ENCODE measurements around the gene SNCAIP. TPM values are rescaled to one million over a fixed set of nuclear protein-coding genes. Genes with fewer than 3 reads are reported as not detected.

SNCAIP gene
- total RNA-seq = 12.7 and 19.8 TPM in 2 replicates

DNA sequence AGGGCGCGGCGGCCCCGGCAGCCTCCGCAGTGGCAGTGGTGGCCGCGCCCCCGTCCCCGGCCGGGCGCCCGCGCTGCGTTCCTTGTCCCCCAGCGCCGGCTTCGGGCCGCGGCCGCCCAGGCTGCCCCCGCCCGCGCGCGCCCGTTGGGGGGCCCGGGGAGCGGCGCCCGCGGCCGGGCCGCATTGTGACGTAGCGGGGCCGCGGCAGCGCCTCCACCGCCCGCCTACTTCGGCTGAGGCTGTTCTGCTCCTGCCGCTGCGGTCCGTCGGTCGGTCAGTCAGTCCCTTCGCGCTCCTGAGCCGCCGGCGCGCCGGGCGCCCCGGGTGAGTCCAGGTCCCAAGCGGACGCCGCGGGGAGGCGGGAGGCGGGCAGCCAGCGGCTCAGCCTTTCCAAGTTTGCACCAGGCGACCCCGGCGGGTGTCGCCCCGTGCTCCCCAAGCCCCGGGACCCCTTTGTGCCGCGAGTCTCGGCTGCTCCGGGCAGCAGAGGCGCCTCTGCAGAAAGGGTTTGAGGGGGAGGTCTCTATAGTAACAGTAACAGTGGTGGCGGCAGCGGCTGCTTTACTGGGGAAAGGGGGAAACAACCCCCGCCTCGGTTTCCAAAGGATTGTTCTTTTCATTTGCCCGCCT is at the start of gene SNCAIP:
SNCAIP (plus strand) TSS at position 277 of the 630 bp plus-strand sequence. CDS start 78,898 bp downstream, outside the sequence.

Other genes with a start within 250 kb of the SNCAIP start
- gene LOX, start 234.0 kb upstream of the SNCAIP start, total RNA-seq = 35.4 and 48.8 TPM in 2 replicates
- not detected in 2 replicates for gene ZNF474, start 182.7 kb upstream of the SNCAIP start, total RNA-seq

All from epithelial cell of umbilical artery (primary cell).